NCI-H2171 treated with DMSO at 0.1 percent for 48 hours (cell line): Measurements from ENCODE around the gene KCNIP4.

ENCODE experiments used
- DNase-seq: peaks from one replicate; lab custom pipeline; 2025; lab: John Stamatoyannopoulos, UW

Gene KCNIP4

DNA sequence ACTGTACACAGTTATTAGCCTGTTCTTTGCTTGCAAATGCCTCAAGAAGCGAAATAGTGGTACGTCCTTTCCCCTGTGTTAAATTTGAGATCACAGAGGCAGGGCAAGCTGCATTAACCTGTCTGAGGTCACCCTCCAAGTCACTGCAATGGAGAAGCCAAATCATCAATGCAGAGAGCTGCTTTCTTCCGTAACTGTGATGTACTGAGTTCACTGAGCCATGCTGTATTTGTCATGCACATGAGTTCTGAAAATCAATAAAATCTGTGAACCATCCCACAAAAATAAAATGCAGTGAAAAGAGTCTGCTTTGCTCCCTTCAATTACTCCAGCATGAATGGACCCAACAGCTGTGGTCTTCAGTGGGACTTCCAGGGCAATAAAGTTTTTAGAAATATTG, 393.5 kb downstream of the KCNIP4 start:
- DNase-seq: no peak

GRCh38 chr4:21554500-21554899, 394.1 kb downstream of the KCNIP4 start:
- no peak for DNase-seq

GRCh38 chr4:21554066-21554465, 394.5 kb downstream of the KCNIP4 start:
- DNase-seq: no peak

- no peak for DNase-seq
These were observed 396.1 kb downstream of the KCNIP4 start for GRCh38 chr4:21552455-21552854.

- DNase-seq: no peak
These were observed 403.6 kb downstream of the KCNIP4 start for GRCh38 chr4:21544955-21545354.

DNA sequence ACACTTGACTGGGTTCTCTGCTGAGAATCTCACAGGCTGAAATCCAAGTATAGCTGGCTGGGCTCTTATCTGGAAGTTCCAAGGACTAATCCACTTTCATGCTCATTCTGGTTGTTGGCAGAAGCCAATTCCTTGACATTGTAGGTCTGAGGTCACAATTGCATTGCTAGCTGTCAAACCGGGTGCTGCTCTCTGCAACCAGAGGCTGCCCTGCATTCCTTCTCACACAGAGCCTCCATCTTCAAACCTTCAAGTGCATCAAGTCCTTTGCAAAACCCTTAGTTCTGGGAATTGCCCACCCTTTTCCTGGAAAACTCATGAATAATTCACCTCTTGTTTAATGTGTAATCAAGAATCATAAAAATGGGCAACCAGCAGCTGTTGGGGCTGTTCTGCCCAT, 404.2 kb downstream of the KCNIP4 start:
- no peak for DNase-seq

- DNase-seq: no peak
These were observed 405.1 kb downstream of the KCNIP4 start for GRCh38 chr4:21543514-21543913.

- no peak for DNase-seq
These were observed 412.7 kb downstream of the KCNIP4 start for GRCh38 chr4:21535898-21536297.

DNA sequence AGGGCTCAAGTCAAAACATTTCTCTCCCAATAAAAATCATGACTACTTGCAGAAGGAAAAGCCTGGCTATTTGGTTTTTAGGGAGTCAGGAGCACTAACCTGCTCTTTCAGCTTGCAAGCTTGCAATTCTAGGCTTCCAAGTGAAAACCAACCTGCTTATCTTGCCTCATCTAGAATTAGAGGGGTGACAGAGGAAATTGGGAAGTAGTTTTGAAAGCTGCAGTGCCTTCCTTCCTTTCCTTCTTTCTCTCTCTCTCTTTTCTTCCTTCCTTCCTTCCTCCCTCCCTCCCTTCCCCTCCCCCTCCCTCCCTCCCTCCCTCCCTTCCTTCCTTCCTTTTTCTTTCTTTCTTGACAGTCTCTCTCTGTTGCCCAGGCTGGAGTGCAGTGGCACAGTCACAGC, 417.5 kb downstream of the KCNIP4 start:
- DNase-seq: no peak

GRCh38 chr4:21529214-21529613, 419.4 kb downstream of the KCNIP4 start:
- DNase-seq: no peak

GRCh38 chr4:21522296-21522695, 426.3 kb downstream of the KCNIP4 start:
- no peak for DNase-seq

GRCh38 chr4:21517126-21517859, 431.3 kb downstream of the KCNIP4 start:
- DNase-seq: no peak

DNA sequence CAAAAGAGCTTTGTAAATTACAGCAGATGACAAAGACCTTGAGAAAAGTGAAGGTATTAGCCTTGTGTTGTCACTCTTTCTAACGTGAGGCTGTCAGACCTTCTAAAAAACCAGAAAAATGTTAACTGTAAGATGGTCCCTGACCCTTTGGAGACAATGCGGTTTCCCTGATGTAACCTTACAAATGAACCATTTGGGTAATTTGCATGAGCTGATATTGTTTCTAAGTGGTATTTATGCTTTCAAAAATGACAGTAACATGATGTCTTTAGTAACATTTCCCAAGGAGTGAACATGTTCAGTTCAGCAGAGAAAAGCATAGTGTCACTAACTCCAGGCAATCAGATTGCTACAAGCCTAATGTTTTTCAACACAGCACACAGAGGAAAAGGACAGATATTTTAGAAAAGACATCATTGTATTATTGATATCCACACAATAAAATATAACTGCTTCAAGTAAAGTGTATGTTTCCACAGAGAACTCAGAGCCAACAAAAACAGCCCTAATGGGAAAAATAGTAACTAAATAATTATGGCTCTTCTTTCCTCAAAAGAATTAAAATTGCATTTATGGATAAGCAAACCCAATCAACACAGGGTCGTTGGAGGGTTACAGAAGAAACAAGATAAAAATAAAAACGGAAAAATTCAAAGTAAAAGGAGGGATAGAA, 434.4 kb downstream of the KCNIP4 start:
- no peak for DNase-seq

DNA sequence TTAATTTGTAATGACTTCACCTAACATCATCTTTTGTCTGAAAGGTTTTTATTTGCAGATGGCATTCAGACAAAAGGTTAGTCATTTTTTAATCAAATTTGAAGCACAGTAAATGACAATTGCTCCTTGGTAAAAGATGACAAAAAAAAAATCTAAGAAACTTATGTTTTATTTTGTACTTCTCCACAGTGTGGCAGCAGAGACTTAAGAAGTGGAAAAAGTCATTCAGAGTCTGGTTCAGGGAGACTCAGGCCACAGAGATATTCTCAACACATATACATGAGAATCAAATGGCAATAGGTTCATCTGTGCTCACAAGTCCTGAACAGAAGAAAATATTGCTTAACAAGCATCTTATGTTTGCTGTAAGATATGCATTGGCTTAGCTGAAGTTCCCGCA, 436.2 kb downstream of the KCNIP4 start:
- peak; percentile 1 for DNase-seq

- DNase-seq: peak; percentile 1
These were observed 441.1 kb downstream of the KCNIP4 start for GRCh38 chr4:21507439-21507838.

DNA sequence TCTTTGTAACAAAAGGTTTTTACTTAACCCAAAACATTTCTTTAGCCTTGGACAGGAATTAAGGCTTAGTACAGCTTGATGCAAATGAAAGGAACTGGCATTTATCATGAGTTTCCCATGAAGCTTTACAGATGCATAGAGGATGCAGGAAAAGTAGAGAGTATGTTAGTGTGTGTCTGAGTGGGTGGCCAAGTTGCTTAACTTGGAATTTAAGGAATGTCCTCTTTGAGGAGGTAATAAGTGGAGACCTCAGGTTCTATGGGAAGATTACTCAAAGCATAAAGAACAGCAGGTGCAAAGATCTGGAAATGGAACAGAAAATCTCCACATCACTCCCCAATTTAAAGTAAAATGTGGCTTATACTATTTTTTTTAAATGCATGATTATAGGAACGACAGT, 457.9 kb downstream of the KCNIP4 start:
- DNase-seq: no peak

GRCh38 chr4:21476757-21477156, 471.8 kb downstream of the KCNIP4 start:
- DNase-seq: no peak

DNA sequence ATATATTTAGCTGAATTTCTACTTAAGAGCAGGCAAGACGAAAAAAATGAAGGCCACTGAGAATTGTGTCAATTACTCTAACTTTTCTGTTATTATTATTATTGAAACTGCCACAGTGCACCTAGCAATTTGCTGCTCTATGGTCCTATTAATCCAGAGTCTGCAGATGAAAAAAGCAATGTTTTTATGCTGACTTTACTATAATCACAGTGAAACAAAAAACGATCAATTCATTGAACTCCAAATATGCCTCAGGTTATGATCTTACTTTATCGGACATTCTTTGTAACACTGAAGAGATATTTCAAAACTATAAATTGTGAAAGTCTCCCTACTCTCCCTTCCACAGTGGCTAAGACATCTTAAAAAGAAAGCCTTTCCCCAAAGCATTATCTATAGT, 474.4 kb downstream of the KCNIP4 start:
- no peak for DNase-seq

GRCh38 chr4:21470535-21470934, 478.0 kb downstream of the KCNIP4 start:
- peak; percentile 3 for DNase-seq

GRCh38 chr4:21469438-21470300, 478.9 kb downstream of the KCNIP4 start:
- peak; percentile 1 for DNase-seq

- no peak for DNase-seq
These were observed 481.0 kb downstream of the KCNIP4 start for GRCh38 chr4:21467551-21467950.

GRCh38 chr4:21457086-21457840, 491.3 kb downstream of the KCNIP4 start:
- no peak for DNase-seq
